OCI-LY1 (cell line): Measurements from ENCODE around the gene SUCNR1.

Source experiments
- CTCF ChIP-seq: fragments of 200-600 bp; sonication (generic), shearing (Covaris generic); IDR thresholded peaks from 2 replicates; pipeline ENCODE4 v1.5.1; 2017; ENCODE audit warnings: mild to moderate bottlenecking, antibody characterized with exemption, low read length, moderate library complexity, mixed read lengths
- EZH2 ChIP-seq: fragments of 200-600 bp; sonication (generic), shearing (Covaris generic); IDR thresholded peaks from 2 replicates; pipeline ENCODE4 v1.8.0; 2017; ENCODE audit warnings: borderline replicate concordance, mixed run types, mild to moderate bottlenecking, antibody characterized with exemption, low read length, moderate library complexity, mixed read lengths

- TF ChIP-seq CTCF, result no peak
- no peak for TF ChIP-seq EZH2
Measured at GRCh38 chr3:151827816-151828215, 45.6 kb upstream of the SUCNR1 start.
